OCI-LY1 (cell line): ENCODE results near the gene ALDH1A2.

Experiments used
- CTCF ChIP-seq: fragments of 200-600 bp; sonication (generic), shearing (Covaris generic); IDR thresholded peaks from 2 replicates; pipeline ENCODE4 v1.5.1; 2017; ENCODE audit warnings: mild to moderate bottlenecking, antibody characterized with exemption, low read length, moderate library complexity, mixed read lengths
- EZH2 ChIP-seq: fragments of 200-600 bp; sonication (generic), shearing (Covaris generic); IDR thresholded peaks from 2 replicates; pipeline ENCODE4 v1.8.0; 2017; ENCODE audit warnings: borderline replicate concordance, mixed run types, mild to moderate bottlenecking, antibody characterized with exemption, low read length, moderate library complexity, mixed read lengths

- TF ChIP-seq CTCF (no peak), EZH2 (no peak)
These were observed 43.9 kb downstream of the ALDH1A2 start for GRCh38 chr15:58021332-58022230.
